Osteoblast (primary cell): ENCODE measurements around the gene BRPF3. TPM values are rescaled to one million over a fixed set of nuclear protein-coding genes. Genes with fewer than 3 reads are reported as not detected.

Source experiments
- DNase-seq: peaks from one replicate; pipeline ENCODE4 v3.0.0; 2011; ENCODE audit warnings: low spot score, mixed read lengths; ENCODE audit not compliant: insufficient read length; ENCODE audit errors: missing footprints
- H2AFZ ChIP-seq: 2 replicates; pipeline ENCODE4 v1.6.0; 2011; ENCODE audit warnings: mild to moderate bottlenecking, low read length
- H3K27ac ChIP-seq: 2 replicates; pipeline ENCODE4 v1.5.1; 2011; ENCODE audit warnings: mild to moderate bottlenecking, low read depth, low read length, moderate library complexity
- H3K27me3 ChIP-seq: 2 replicates; pipeline ENCODE4 v1.6.0; 2012; ENCODE audit warnings: mild to moderate bottlenecking, control low read depth, inconsistent platforms, low read length, moderate library complexity; ENCODE audit not compliant: insufficient read depth
- H3K36me3 ChIP-seq: 2 replicates; pipeline ENCODE4 v1.5.1; 2011; ENCODE audit warnings: mild to moderate bottlenecking, low read length, control low read depth, moderate library complexity; ENCODE audit not compliant: insufficient read depth
- H3K4me1 ChIP-seq: 2 replicates; pipeline ENCODE4 v1.5.1; 2011; ENCODE audit warnings: mild to moderate bottlenecking, low read length, control low read depth, moderate library complexity; ENCODE audit not compliant: insufficient read depth
- H3K4me2 ChIP-seq: 2 replicates; pipeline ENCODE4 v1.6.0; 2011; ENCODE audit warnings: mild to moderate bottlenecking, low read length; ENCODE audit not compliant: insufficient read depth
- H3K4me3 ChIP-seq: fragments of 200-600 bp; sonication (generic); 3 replicates; pipeline ENCODE4 v1.5.1; 2012; ENCODE audit warnings: mild to moderate bottlenecking, low read length, inconsistent platforms; ENCODE audit not compliant: insufficient read depth
- H3K79me2 ChIP-seq: 2 replicates; pipeline ENCODE4 v1.6.0; 2012; ENCODE audit warnings: mild to moderate bottlenecking, low read length, control low read depth, inconsistent platforms; ENCODE audit not compliant: insufficient read depth
- H3K9me3 ChIP-seq: 2 replicates; pipeline ENCODE4 v1.5.1; 2011; ENCODE audit warnings: low read depth, low read length, control low read depth
- H4K20me1 ChIP-seq: 2 replicates; pipeline ENCODE4 v1.6.0; 2012; ENCODE audit warnings: mild to moderate bottlenecking, low read length, control low read depth; ENCODE audit not compliant: insufficient read depth
- CTCF ChIP-seq: IDR thresholded peaks from 2 replicates; pipeline ENCODE4 v1.5.1; 2011; ENCODE audit warnings: mild to moderate bottlenecking, low read depth, low read length, moderate library complexity; ENCODE audit errors: extremely low read depth
- total RNA-seq: library from RNA; depleted of rRNA; stranded (reverse); fragments of >200 nt; gene quantifications from 2 replicates; pipeline ENCODE4 v1.2.3, GENCODE V29; 2012

BRPF3 gene
- total RNA-seq, result 17.7 and 18.8 TPM in 2 replicates

DNA sequence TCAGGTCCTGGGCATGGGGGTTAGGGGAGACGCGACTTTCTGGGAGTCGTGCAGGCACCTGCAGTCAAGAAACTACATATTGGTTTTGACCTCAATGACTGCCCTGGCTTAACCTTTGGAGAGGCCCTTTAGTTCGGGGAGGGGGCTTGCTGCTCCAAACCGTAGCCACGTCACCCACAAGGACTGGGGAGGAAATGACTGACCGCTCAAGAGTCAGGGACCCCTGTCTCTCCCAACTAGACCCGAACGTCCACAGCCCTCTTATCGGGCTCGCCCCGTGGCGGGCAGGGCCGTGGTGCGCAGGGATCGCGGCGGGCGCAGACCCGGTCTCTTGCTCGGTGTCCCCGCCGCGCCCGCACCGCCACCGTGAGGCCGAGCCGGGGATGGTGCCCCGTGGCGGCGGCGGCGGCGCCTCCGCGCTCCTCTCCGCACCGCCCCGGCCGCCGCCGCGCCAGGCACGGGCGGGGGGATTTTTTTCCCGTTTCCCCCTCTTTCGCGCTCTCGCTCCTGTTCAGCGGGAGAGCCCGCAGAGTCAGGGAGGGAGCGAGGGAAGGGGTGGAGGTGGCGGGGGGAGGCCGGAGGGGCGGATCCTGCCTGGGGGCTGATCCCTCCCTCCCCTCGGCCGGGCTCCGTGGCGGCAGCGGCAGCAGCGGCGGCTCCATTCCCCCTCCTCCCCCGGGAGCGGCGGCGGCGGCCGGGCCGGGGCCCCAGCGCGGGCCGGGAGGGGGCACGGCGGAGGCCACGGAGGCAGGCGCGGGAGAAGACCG, at the start of gene BRPF3:
Gene BRPF3, plus strand, starts transcription at position 632 of the 767 bp plus-strand sequence. CDS start 3,579 bp downstream, outside the sequence.
- peak; percentile 29 for TF ChIP-seq CTCF
- H3K4me3 ChIP-seq, result peak within 1 kb of the TSS; percentile 81
- peak within 1 kb of the TSS; percentile 52 for H3K27ac ChIP-seq
- peaks cover 15% of the 10 kb centered on the region for H3K36me3 ChIP-seq
- H3K4me2 ChIP-seq, result peak within 1 kb of the TSS; percentile 92
- H2AFZ ChIP-seq, result peak within 1 kb of the TSS; percentile 96
- peaks cover 13% of the 10 kb centered on the region for H3K4me1 ChIP-seq
- DNase-seq, result peak; percentile 98
- no peaks in the 10 kb centered on the region for H3K27me3 ChIP-seq
- H3K79me2 ChIP-seq, result peaks cover 41% of the 10 kb centered on the region
- H4K20me1 ChIP-seq, result peaks cover 31% of the 10 kb centered on the region
- no peaks in the 10 kb centered on the region for H3K9me3 ChIP-seq

GRCh38 chr6:36147294-36147693, 49.2 kb upstream of the BRPF3 start:
- Histone ChIP-seq H3K27ac (no peak overlapping the region), H3K27me3 (peaks cover 2% of the 10 kb centered on the region), H3K9me3 (no peaks in the 10 kb centered on the region), H3K4me1 (no peaks in the 10 kb centered on the region), H3K79me2 (no peaks in the 10 kb centered on the region), H4K20me1 (no peaks in the 10 kb centered on the region), H3K4me2 (no peak overlapping the region), H3K36me3 (no peaks in the 10 kb centered on the region), H3K4me3 (no peak overlapping the region), H2AFZ (no peak overlapping the region)
- no peak for TF ChIP-seq CTCF
- no peak for DNase-seq

- H3K4me1 ChIP-seq, result no peaks in the 10 kb centered on the region
- TF ChIP-seq CTCF, result no peak
- no peak overlapping the region for H2AFZ ChIP-seq
- peaks cover 2% of the 10 kb centered on the region for H3K27me3 ChIP-seq
- no peak overlapping the region for H3K4me2 ChIP-seq
- H3K79me2 ChIP-seq, result no peaks in the 10 kb centered on the region
- no peak overlapping the region for H3K27ac ChIP-seq
- DNase-seq, result no peak
- no peaks in the 10 kb centered on the region for H4K20me1 ChIP-seq
- H3K4me3 ChIP-seq, result no peak overlapping the region
- no peaks in the 10 kb centered on the region for H3K36me3 ChIP-seq
- H3K9me3 ChIP-seq, result no peaks in the 10 kb centered on the region
Measured at GRCh38 chr6:36149476-36149875, 47.1 kb upstream of the BRPF3 start.

- DNase-seq, result no peak
- Histone ChIP-seq H3K36me3 (no peaks in the 10 kb centered on the region), H3K4me2 (no peak overlapping the region), H3K4me3 (no peak overlapping the region), H3K79me2 (no peaks in the 10 kb centered on the region), H3K9me3 (no peaks in the 10 kb centered on the region), H3K4me1 (no peaks in the 10 kb centered on the region), H3K27me3 (peaks cover 2% of the 10 kb centered on the region), H2AFZ (no peak overlapping the region), H3K27ac (no peak overlapping the region), H4K20me1 (no peaks in the 10 kb centered on the region)
- TF ChIP-seq CTCF, result no peak
Measured at GRCh38 chr6:36150283-36150682, 46.3 kb upstream of the BRPF3 start.
